Measurements from ENCODE around the gene CLIC1. TPM values are rescaled to one million over a fixed set of nuclear protein-coding genes. Genes with fewer than 3 reads are reported as not detected.

Gene CLIC1
- total RNA-seq, 1 donor from 2014 or later = 469 TPM

Other genes with a start within 250 kb of the CLIC1 start
- gene MICB, start 238.4 kb downstream of the CLIC1 start, total RNA-seq = 5.0 and 9.8 TPM in 2 replicates
- not detected in 2 replicates for gene MCCD1, start 207.6 kb downstream of the CLIC1 start, total RNA-seq
- gene DDX39B, start 194.5 kb downstream of the CLIC1 start, total RNA-seq = 180 and 306 TPM in 2 replicates
- gene ATP6V1G2, start 189.9 kb downstream of the CLIC1 start, total RNA-seq = 0.20 and 0.22 TPM in 2 replicates
- gene NFKBIL1, start 188.9 kb downstream of the CLIC1 start, total RNA-seq = 17.9 and 23.0 TPM in 2 replicates
- gene LTA, start 164.2 kb downstream of the CLIC1 start, total RNA-seq = not detected in 2 replicates
- gene TNF, start 161.0 kb downstream of the CLIC1 start, total RNA-seq = not detected in 2 replicates
- 6.7 and 9.2 TPM in 2 replicates for gene LTB, start 154.1 kb downstream of the CLIC1 start, total RNA-seq
- gene LST1, start 150.3 kb downstream of the CLIC1 start, total RNA-seq = not detected in 2 replicates
- not detected in 2 replicates for gene NCR3, start 143.5 kb downstream of the CLIC1 start, total RNA-seq
- gene AIF1, start 121.3 kb downstream of the CLIC1 start, total RNA-seq = not detected in 2 replicates
- 19.4 and 27.2 TPM in 2 replicates for gene PRRC2A, start 115.8 kb downstream of the CLIC1 start, total RNA-seq
- gene BAG6, start 83.9 kb downstream of the CLIC1 start, total RNA-seq = 88.3 and 111 TPM in 2 replicates
- 0.22 and 0.40 TPM in 2 replicates for gene APOM, start 80.6 kb downstream of the CLIC1 start, total RNA-seq
- 15.5 and 24.0 TPM in 2 replicates for gene C6orf47, start 75.8 kb downstream of the CLIC1 start, total RNA-seq
- gene GPANK1, start 71.5 kb downstream of the CLIC1 start, total RNA-seq = 8.5 and 12.1 TPM in 2 replicates
- gene CSNK2B, start 70.5 kb downstream of the CLIC1 start, total RNA-seq = 64.1 and 67.6 TPM in 2 replicates
- 0.44 and 1.2 TPM in 2 replicates for gene LY6G5B, start 66.6 kb downstream of the CLIC1 start, total RNA-seq
- gene LY6G5C, start 55.5 kb downstream of the CLIC1 start, total RNA-seq = 1.4 and 1.7 TPM in 2 replicates
- 41.2 and 69.8 TPM in 2 replicates for gene ABHD16A, start 33.2 kb downstream of the CLIC1 start, total RNA-seq
- gene LY6G6F, start 29.7 kb downstream of the CLIC1 start, total RNA-seq = not detected in 2 replicates
- not detected in 2 replicates for gene LY6G6D, start 21.2 kb downstream of the CLIC1 start, total RNA-seq
- gene LY6G6C, start 14.8 kb downstream of the CLIC1 start, total RNA-seq = not detected in 2 replicates
- not detected in 2 replicates for gene MPIG6B, start 13.2 kb downstream of the CLIC1 start, total RNA-seq
- gene DDAH2, start 7.2 kb downstream of the CLIC1 start, total RNA-seq = 109 and 159 TPM in 2 replicates
- 1.4 and 2.6 TPM in 2 replicates for gene MSH5, start 3.5 kb upstream of the CLIC1 start, total RNA-seq
- gene SAPCD1, start 26.1 kb upstream of the CLIC1 start, total RNA-seq = 1.6 and 2.0 TPM in 2 replicates
- gene VWA7, start 40.8 kb upstream of the CLIC1 start, total RNA-seq = under 0.01 and 0.40 TPM in 2 replicates
- 36.3 and 39.0 TPM in 2 replicates for gene VARS1, start 59.2 kb upstream of the CLIC1 start, total RNA-seq
- 29.2 and 29.8 TPM in 2 replicates for gene LSM2, start 70.4 kb upstream of the CLIC1 start, total RNA-seq
- 0.87 and 1.8 TPM in 2 replicates for gene HSPA1L, start 78.8 kb upstream of the CLIC1 start, total RNA-seq
- 40.8 and 93.3 TPM in 2 replicates for gene HSPA1A, start 79.0 kb upstream of the CLIC1 start, total RNA-seq
- gene HSPA1B, start 91.2 kb upstream of the CLIC1 start, total RNA-seq = 23.8 and 30.2 TPM in 2 replicates
- 41.2 and 50.0 TPM in 2 replicates for gene NEU1, start 126.3 kb upstream of the CLIC1 start, total RNA-seq
- not detected in 2 replicates for gene SLC44A4, start 142.5 kb upstream of the CLIC1 start, total RNA-seq
- gene EHMT2, start 161.2 kb upstream of the CLIC1 start, total RNA-seq = 25.7 and 28.0 TPM in 2 replicates
- gene ZBTB12, start 165.6 kb upstream of the CLIC1 start, total RNA-seq = 2.2 and 3.6 TPM in 2 replicates
- gene C2, start 191.2 kb upstream of the CLIC1 start, total RNA-seq = under 0.01 TPM in 1 of 2 replicates, not detected in the other
- gene CFB, start 209.6 kb upstream of the CLIC1 start, total RNA-seq = 0.44 and 0.60 TPM in 2 replicates
- gene NELFE, start 222.4 kb upstream of the CLIC1 start, total RNA-seq = 54.3 and 55.8 TPM in 2 replicates
- 22.7 and 30.2 TPM in 2 replicates for gene SKIC2, start 222.6 kb upstream of the CLIC1 start, total RNA-seq
- gene DXO, start 235.6 kb upstream of the CLIC1 start, total RNA-seq = 5.9 and 10.1 TPM in 2 replicates
- 0.44 and 1.8 TPM in 2 replicates for gene C4A, start 245.5 kb upstream of the CLIC1 start, total RNA-seq

Measured in lung microvascular endothelial cell (primary cell).